ENCODE results near the gene CAPN8. TPM values are rescaled to one million over a fixed set of nuclear protein-coding genes. Genes with fewer than 3 reads are reported as not detected.

The CAPN8 gene
- total RNA-seq, 2 experiments from 2014 or later = 0.27 to 0.34 TPM

DNA sequence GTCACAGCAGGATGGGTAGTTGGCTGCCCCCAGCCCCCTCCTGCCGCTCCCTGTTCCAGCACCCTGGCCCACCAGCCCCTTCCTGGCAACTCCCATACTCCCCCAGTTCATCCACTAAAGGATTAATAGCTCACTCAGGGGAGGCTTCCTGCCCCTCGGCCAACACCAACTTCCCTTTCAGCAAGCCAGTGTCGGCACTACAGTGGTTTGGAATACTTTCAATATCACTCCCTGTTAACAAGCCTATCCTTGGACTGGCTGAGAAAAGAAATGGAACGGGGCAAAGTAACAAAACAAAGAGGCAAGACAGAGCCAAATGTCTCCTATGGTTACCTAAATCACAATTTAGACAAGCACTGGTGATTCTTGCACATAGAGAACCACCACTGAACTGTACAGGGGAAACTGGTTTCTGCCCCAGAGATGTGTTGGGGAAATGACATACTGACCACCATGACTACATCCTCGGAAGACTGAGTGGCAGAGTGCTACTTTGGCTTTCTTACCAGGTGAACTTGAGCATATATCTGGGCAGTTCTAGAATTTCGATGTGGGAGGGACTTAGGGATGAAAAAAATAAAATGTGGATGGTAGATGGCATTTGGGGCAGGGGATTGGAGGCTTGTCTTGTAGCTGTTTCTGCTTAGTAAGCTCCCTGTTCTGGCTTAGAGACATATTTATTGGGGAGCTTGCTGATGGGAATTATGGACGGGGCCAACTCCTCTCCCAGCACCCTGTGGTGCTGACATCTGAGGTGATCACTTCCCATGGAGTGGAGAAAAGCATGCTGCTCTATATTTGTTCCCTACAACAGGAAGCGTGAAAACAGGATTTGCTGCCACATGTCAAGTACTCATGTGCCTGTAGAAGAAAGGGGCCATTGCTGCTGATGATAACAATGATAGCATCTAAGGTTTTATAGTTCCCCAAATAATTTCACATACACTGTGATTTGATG lies 39.7 kb upstream of the CAPN8 start:
- Mint-ChIP-seq H3K4me3 (no peak overlapping the region), H3K4me1 (ENCODE audit: low read depth) (peaks cover 4% of the 10 kb centered on the region), H3K27ac (no peak overlapping the region), H3K27me3 (no peaks in the 10 kb centered on the region), H3K36me3 (ENCODE audit: low read depth) (no peaks in the 10 kb centered on the region), H3K9me3 (no peaks in the 10 kb centered on the region)
- Histone ChIP-seq H3K27ac (ENCODE audit: low read depth in 1 of 2, low read length in 2 of 2) (no peak overlapping the region), H3K9me3 (ENCODE audit: control insufficient read depth in 1 of 2, insufficient read depth in 1 of 2, low read length in 2 of 2) (no peaks in the 10 kb centered on the region), H3K27me3 (ENCODE audit: control insufficient read depth in 1 of 2, insufficient read depth in 2 of 2, low read length in 2 of 2) (no peaks in the 10 kb centered on the region), H3K36me3 (ENCODE audit: insufficient read depth, low read length) (no peaks in the 10 kb centered on the region), H3K4me3 (ENCODE audit: low read length) (no peak overlapping the region), H3K4me1 (ENCODE audit: insufficient read depth, low read length) (peaks cover 4% of the 10 kb centered on the region)
- DNase-seq (no peak), ATAC-seq (ENCODE audit: poor library complexity) (no peak)
- intact Hi-C loops (cut with DNase I, micrococcal nuclease) = no loop called here
- TF ChIP-seq, protein P1, sequence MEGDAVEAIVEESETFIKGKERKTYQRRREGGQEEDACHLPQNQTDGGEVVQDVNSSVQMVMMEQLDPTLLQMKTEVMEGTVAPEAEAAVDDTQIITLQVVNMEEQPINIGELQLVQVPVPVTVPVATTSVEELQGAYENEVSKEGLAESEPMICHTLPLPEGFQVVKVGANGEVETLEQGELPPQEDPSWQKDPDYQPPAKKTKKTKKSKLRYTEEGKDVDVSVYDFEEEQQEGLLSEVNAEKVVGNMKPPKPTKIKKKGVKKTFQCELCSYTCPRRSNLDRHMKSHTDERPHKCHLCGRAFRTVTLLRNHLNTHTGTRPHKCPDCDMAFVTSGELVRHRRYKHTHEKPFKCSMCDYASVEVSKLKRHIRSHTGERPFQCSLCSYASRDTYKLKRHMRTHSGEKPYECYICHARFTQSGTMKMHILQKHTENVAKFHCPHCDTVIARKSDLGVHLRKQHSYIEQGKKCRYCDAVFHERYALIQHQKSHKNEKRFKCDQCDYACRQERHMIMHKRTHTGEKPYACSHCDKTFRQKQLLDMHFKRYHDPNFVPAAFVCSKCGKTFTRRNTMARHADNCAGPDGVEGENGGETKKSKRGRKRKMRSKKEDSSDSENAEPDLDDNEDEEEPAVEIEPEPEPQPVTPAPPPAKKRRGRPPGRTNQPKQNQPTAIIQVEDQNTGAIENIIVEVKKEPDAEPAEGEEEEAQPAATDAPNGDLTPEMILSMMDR (IDR thresholded peaks at IDR 0.05) = no peak
- POLR2A ChIA-PET = no interaction called here
- CTCF ChIA-PET = interaction anchor here (1.1 to 1.2 kb wide), 2 partner anchors 13 to 44 kb away, joined by 3 read pairs; no protein-coding TSS in a partner anchor

DNA sequence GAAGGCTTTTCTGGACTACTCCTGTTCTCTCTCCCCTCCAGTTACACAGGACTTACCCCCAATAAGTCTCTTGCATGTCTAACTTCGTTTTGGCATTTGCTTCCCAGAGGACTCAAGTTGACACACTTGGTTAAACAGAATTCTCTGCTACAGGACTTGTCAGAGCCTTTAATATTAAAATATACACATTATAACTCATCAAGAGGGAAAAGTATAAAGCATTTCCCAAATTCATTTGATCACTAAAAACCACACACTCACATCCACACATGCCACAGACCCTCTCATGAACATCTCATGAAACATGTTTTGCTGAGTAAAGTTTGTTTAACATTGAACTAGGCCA lies 38.1 kb upstream of the CAPN8 start:
- Histone ChIP-seq H3K36me3 (ENCODE audit: insufficient read depth, low read length) (no peaks in the 10 kb centered on the region), H3K4me3 (ENCODE audit: low read length) (no peak overlapping the region), H3K27ac (ENCODE audit: low read depth in 1 of 2, low read length in 2 of 2) (no peak overlapping the region), H3K9me3 (ENCODE audit: control insufficient read depth in 1 of 2, insufficient read depth in 1 of 2, low read length in 2 of 2) (no peaks in the 10 kb centered on the region), H3K27me3 (ENCODE audit: control insufficient read depth in 1 of 2, insufficient read depth in 2 of 2, low read length in 2 of 2) (no peaks in the 10 kb centered on the region), H3K4me1 (ENCODE audit: insufficient read depth, low read length) (peaks cover 4% of the 10 kb centered on the region)
- intact Hi-C loops (cut with DNase I, micrococcal nuclease) = no loop called here
- H3K36me3 Mint-ChIP-seq (ENCODE audit: low read depth) = no peaks in the 10 kb centered on the region
- ATAC-seq (ENCODE audit: poor library complexity) (no peak), DNase-seq (no peak)
- TF ChIP-seq, protein P1 (IDR thresholded peaks at IDR 0.05) = no peak
- H3K4me1 Mint-ChIP-seq (ENCODE audit: low read depth) = no peaks in the 10 kb centered on the region
- H3K9me3 Mint-ChIP-seq = no peaks in the 10 kb centered on the region
- POLR2A ChIA-PET = no interaction called here
- no peak overlapping the region for H3K4me3 Mint-ChIP-seq
- CTCF ChIA-PET = interaction anchor here (1.1 kb wide), 1 partner anchor 15 kb away, joined by 3 read pairs; no protein-coding TSS in a partner anchor
- H3K27me3 Mint-ChIP-seq = no peaks in the 10 kb centered on the region
- no peak overlapping the region for H3K27ac Mint-ChIP-seq

DNA sequence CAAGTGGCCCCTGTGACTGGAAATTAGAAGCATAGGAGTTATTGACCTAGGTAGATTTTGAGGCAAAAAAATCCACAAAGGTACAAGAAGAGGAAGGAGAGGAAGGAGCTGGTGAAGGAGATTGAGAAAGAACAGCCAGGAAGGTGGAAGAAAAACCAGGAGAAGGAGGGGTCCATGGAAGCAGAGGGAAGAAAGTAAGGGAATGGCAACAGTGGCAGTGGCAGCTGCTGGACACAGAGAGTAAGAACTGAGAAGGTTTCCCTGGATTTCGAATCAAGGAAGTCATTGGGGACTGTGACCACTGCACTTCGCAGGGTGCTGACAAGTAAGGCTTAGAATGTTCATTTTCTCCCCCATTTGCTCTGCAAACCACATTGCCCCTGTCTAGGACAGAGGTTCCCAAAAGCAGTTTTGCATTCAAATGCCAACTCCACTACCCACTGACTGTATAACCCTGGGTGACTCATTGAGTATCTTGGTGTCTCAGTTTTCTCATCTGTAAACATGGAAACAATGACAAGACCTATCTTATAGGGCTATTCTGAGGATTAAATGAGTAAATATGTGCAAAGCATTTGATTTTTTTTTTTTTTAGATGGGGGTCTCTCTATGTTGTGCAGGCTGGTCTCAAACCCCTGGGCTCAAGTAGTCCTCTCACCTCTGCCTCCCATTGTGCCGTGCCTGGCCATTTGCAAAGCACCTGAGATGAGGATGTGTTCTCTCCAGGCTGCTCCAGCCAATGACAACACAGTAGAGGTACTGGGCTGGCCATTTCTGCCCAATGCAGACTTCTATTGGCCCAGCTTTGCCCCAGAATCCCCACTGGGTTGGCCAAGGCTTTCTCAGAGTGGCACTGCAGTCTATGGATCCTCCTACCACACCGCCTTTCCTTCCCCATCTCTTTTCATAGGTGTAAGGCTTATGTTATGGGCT lies 37.5 kb upstream of the CAPN8 start:
- H3K36me3 Mint-ChIP-seq (ENCODE audit: low read depth) = no peaks in the 10 kb centered on the region
- no peaks in the 10 kb centered on the region for H3K9me3 ChIP-seq (ENCODE audit: control insufficient read depth in 1 of 2, insufficient read depth in 1 of 2, low read length in 2 of 2)
- ATAC-seq (ENCODE audit: poor library complexity) (no peak), DNase-seq (no peak)
- H3K27ac ChIP-seq (ENCODE audit: low read depth in 1 of 2, low read length in 2 of 2) = no peak overlapping the region
- peaks cover 10% of the 10 kb centered on the region for H3K4me1 ChIP-seq (ENCODE audit: insufficient read depth, low read length)
- TF ChIP-seq, protein P1 (IDR thresholded peaks at IDR 0.05) = no peak
- H3K4me3 ChIP-seq (ENCODE audit: low read length) = no peak overlapping the region
- ChIA-PET CTCF (interaction anchor here (1.0 kb wide), 1 partner anchor 46 kb away, joined by 5 read pairs; no protein-coding TSS in a partner anchor), POLR2A (no interaction called here)
- intact Hi-C loops (cut with DNase I, micrococcal nuclease) = no loop called here
- H3K36me3 ChIP-seq (ENCODE audit: insufficient read depth, low read length) = no peaks in the 10 kb centered on the region
- H3K4me1 Mint-ChIP-seq (ENCODE audit: low read depth) = peaks cover 6% of the 10 kb centered on the region
- no peaks in the 10 kb centered on the region for H3K27me3 Mint-ChIP-seq
- no peak overlapping the region for H3K27ac Mint-ChIP-seq
- no peaks in the 10 kb centered on the region for H3K9me3 Mint-ChIP-seq
- no peak overlapping the region for H3K4me3 Mint-ChIP-seq
- no peaks in the 10 kb centered on the region for H3K27me3 ChIP-seq (ENCODE audit: control insufficient read depth in 1 of 2, insufficient read depth in 2 of 2, low read length in 2 of 2)

All from CD4-positive, alpha-beta T cell (primary cell).